Neuronal stem cell (in vitro differentiated cells): ENCODE measurements around the gene MAP3K3.

Experiments
- DNase-seq: peaks from one replicate; pipeline ENCODE4 v3.0.0-alpha.2; 2013; ENCODE audit warnings: low spot score
- H2AFZ ChIP-seq: one replicate; pipeline ENCODE4 v1.6.1; 2013; ENCODE audit warnings: mild to moderate bottlenecking, low read length, inconsistent platforms
- H2AK5ac ChIP-seq: 2 replicates; pipeline ENCODE4 v1.6.1; 2013; ENCODE audit warnings: low read depth, mild to moderate bottlenecking, inconsistent platforms, low read length, moderate library complexity, mixed read lengths
- H2BK120ac ChIP-seq: 2 replicates; pipeline ENCODE4 v1.6.1; 2013; ENCODE audit warnings: low read depth, mild to moderate bottlenecking, inconsistent platforms, low read length, moderate library complexity, mixed read lengths
- H2BK12ac ChIP-seq: one replicate; pipeline ENCODE4 v1.6.1; 2013; ENCODE audit warnings: low read length, inconsistent platforms
- H2BK15ac ChIP-seq: 2 replicates; pipeline ENCODE4 v1.6.1; 2013; ENCODE audit warnings: mild to moderate bottlenecking, low read length, inconsistent platforms, mixed read lengths
- H2BK5ac ChIP-seq: one replicate; pipeline ENCODE4 v1.6.1; 2013; ENCODE audit warnings: inconsistent platforms, mild to moderate bottlenecking, low read length, moderate library complexity
- H3K14ac ChIP-seq: one replicate; pipeline ENCODE4 v1.6.1; 2013; ENCODE audit warnings: low read length, inconsistent platforms
- H3K18ac ChIP-seq: 2 replicates; pipeline ENCODE4 v1.6.1; 2013; ENCODE audit warnings: low read length, inconsistent platforms
- H3K23ac ChIP-seq: 2 replicates; pipeline ENCODE4 v1.6.1; 2013; ENCODE audit warnings: low read depth, mild to moderate bottlenecking, mixed read lengths, low read length, inconsistent platforms; ENCODE audit not compliant: poor library complexity
- H3K27ac ChIP-seq: replicated peaks from 3 replicates; pipeline ENCODE4 v1.5.1; 2013; ENCODE audit warnings: low read length, inconsistent platforms
- H3K27me3 ChIP-seq, 3 experiments: 2 replicates each; pipeline ENCODE4 v1.6.1; 2013; ENCODE audit warnings: low read length in 3 of 3, mild to moderate bottlenecking in 2 of 3, inconsistent platforms in 1 of 3, low read depth in 1 of 3, mixed read lengths in 1 of 3, moderate library complexity in 1 of 3; ENCODE audit not compliant: control insufficient read depth in 3 of 3, insufficient read depth in 3 of 3
- H3K36me3 ChIP-seq, 2 donors: replicated peaks in 1 of 2; 2 replicates each; pipeline ENCODE4 v1.6.1; 2013; ENCODE audit warnings: low read length in 2 of 2; ENCODE audit not compliant: control insufficient read depth in 2 of 2, insufficient read depth in 2 of 2
- H3K4ac ChIP-seq: 2 replicates; pipeline ENCODE4 v1.6.1; 2013; ENCODE audit warnings: inconsistent platforms, mild to moderate bottlenecking, low read length, moderate library complexity
- H3K4me1 ChIP-seq, 2 donors: 1 replicate in 1 of 2; 2 replicates in 1 of 2; pipeline ENCODE4 v1.6.1; 2013; ENCODE audit warnings: low read length in 2 of 2, low read depth in 1 of 2; ENCODE audit not compliant: control insufficient read depth in 2 of 2, insufficient read depth in 1 of 2
- H3K4me2 ChIP-seq: one replicate; pipeline ENCODE4 v1.6.1; 2013; ENCODE audit warnings: mild to moderate bottlenecking, low read length, inconsistent platforms; ENCODE audit not compliant: insufficient read depth, poor library complexity, severe bottlenecking
- H3K4me3 ChIP-seq, 2 donors: 2 replicates each; pipeline ENCODE4 v1.5.1; 2013; ENCODE audit warnings: low read length in 2 of 2, mild to moderate bottlenecking in 2 of 2, inconsistent platforms in 1 of 2, moderate library complexity in 1 of 2
- H3K79me1 ChIP-seq: one replicate; pipeline ENCODE4 v1.6.1; 2013; ENCODE audit warnings: low read depth, mild to moderate bottlenecking, inconsistent platforms, low read length, moderate library complexity
- H3K9ac ChIP-seq: one replicate; pipeline ENCODE4 v1.6.1; 2013; ENCODE audit warnings: mild to moderate bottlenecking, low read depth, low read length, inconsistent platforms; ENCODE audit not compliant: poor library complexity
- H3K9me3 ChIP-seq, 2 donors: replicated peaks in 1 of 2; 2 replicates each; pipeline versions ENCODE3 to v1.6.1; 2013; ENCODE audit warnings: low read length in 2 of 2, mild to moderate bottlenecking in 2 of 2, inconsistent platforms in 1 of 2, low read depth in 1 of 2, mixed read lengths in 1 of 2, moderate library complexity in 1 of 2; ENCODE audit not compliant: control insufficient read depth in 2 of 2, insufficient read depth in 1 of 2
- H4K8ac ChIP-seq: one replicate; pipeline ENCODE4 v1.6.1; 2013; ENCODE audit warnings: low read depth, mild to moderate bottlenecking, inconsistent platforms, low read length, moderate library complexity
- H4K91ac ChIP-seq: one replicate; pipeline ENCODE4 v1.6.1; 2013; ENCODE audit warnings: low read length, low read depth, mild to moderate bottlenecking, inconsistent platforms; ENCODE audit not compliant: poor library complexity
- WGBS, 2 donors: extraction: QIAGEN DNeasy Blood & Tissue Kit; methylation state at CpG; one replicate each; pipeline ENCODE4 v1.1.7; 2013; ENCODE audit warnings: missing lambda C conversion rate in 2 of 2, mixed read lengths in 1 of 2; ENCODE audit not compliant: insufficient read length in 2 of 2, insufficient replicate concordance in 1 of 2; ENCODE audit errors: extremely low coverage in 2 of 2; 5-methylcytosine and 5-hydroxymethylcytosine counted together

The MAP3K3 gene

DNA sequence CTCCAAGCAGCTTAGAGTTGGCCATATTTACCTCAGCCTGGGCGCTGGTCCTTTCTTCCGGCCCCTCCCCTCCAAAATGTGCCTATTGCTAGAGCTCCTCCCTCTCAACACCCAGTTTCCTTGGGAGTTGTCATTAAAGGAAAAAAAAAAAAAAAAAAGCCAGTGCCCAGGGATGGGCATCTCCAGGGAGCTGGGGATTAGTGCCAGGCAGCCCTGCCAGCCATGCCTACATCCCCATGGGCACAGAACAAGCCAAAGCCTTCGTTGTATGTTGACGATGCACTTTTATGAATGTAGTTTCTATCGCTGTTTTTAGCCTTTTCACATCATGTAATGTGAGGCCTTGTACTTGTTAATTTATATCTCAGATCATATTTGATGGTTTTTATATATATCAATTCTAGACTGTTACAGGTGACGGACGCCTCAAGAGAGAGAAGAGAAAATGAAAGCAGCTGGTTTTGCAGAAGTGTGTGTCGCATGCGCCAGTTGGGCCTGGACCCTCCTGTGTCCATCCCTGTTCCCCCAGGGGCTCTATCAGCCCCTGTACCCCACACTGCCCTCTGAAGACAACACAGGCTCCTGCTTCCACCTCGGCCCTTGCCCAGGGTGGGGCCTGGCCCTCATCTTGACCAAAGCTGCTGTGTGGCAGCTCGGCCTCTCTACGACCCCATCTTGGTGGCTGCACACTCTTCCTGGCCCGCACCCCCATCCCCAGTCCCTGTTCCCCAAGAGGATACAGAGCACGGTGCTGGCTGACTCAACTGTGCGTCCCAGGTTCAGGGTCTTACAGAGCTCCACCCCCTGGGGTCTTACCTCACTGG is 72.9 kb downstream of the MAP3K3 start:
- H3K4me1 ChIP-seq = peaks cover 2 to 11% of the 10 kb centered on the region in 2 donors
- no peak overlapping the region for H2AFZ ChIP-seq
- H2BK12ac ChIP-seq = no peak overlapping the region
- no peak overlapping the region for H2BK120ac ChIP-seq
- no peaks in the 10 kb centered on the region for H3K27me3 ChIP-seq
- H3K79me1 ChIP-seq = peaks cover 3% of the 10 kb centered on the region
- H3K4me2 ChIP-seq = no peak overlapping the region
- H3K4me3 ChIP-seq = no peak overlapping the region
- H3K27ac ChIP-seq = no peak overlapping the region
- H3K14ac ChIP-seq = no peak overlapping the region
- H2BK15ac ChIP-seq = no peak overlapping the region
- H3K4ac ChIP-seq = no peak overlapping the region
- no peak for DNase-seq
- WGBS, 2 donors = no CpG with 5 or more reads among the region's 15 CpGs
- peak overlapping the region; percentile 43 for H2BK5ac ChIP-seq
- no peak overlapping the region for H3K18ac ChIP-seq
- H4K91ac ChIP-seq = no peak overlapping the region
- no peaks in the 10 kb centered on the region for H3K9me3 ChIP-seq
- H3K9ac ChIP-seq = no peak overlapping the region
- H4K8ac ChIP-seq = no peak overlapping the region
- no peak overlapping the region for H3K23ac ChIP-seq
- H3K36me3 ChIP-seq = peaks cover 34 to 81% of the 10 kb centered on the region in 2 donors
- no peak overlapping the region for H2AK5ac ChIP-seq

DNA sequence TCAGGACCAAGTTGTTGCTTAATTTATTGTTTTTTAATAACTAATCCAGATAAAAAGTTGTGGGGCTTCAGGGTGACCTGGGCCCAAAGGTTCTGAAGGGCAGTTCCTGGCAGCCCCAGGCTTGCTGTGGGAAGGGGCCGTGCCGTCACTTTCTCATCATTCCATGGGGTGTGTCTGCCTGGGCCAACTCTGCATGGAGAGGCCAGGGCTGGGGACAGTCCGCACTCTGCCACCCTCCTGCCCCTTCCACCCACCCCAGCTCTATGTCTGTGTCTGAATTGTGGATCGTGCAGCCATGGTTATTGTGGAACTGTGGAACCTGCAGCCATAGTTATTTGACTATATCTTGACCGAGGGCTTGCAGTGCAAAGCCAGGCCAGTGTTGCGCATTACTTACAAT is 73.7 kb downstream of the MAP3K3 start:
- H3K4me1 ChIP-seq = peaks cover 2 to 13% of the 10 kb centered on the region in 2 donors
- H3K79me1 ChIP-seq = peaks cover 3% of the 10 kb centered on the region
- H3K27ac ChIP-seq = no peak overlapping the region
- no peak overlapping the region for H3K4me2 ChIP-seq
- no peaks in the 10 kb centered on the region for H3K9me3 ChIP-seq
- H2BK5ac ChIP-seq = peak overlapping the region; percentile 43
- H3K18ac ChIP-seq = no peak overlapping the region
- H2BK15ac ChIP-seq = no peak overlapping the region
- H2BK120ac ChIP-seq = no peak overlapping the region
- H3K9ac ChIP-seq = no peak overlapping the region
- no peak overlapping the region for H3K4me3 ChIP-seq
- H2AFZ ChIP-seq = no peak overlapping the region
- H3K27me3 ChIP-seq = peaks cover 0 to 3% (median 0%) of the 10 kb centered on the region in 3 experiments
- no peak for DNase-seq
- peak overlapping the region; percentile 6 for H4K8ac ChIP-seq
- no peak overlapping the region for H2AK5ac ChIP-seq
- peaks cover 28 to 74% of the 10 kb centered on the region in 2 donors for H3K36me3 ChIP-seq
- H3K14ac ChIP-seq = no peak overlapping the region
- H4K91ac ChIP-seq = no peak overlapping the region
- H2BK12ac ChIP-seq = no peak overlapping the region
- no peak overlapping the region for H3K23ac ChIP-seq
- H3K4ac ChIP-seq = no peak overlapping the region
- WGBS, 2 donors = no CpG with 5 or more reads among the region's 6 CpGs

DNA sequence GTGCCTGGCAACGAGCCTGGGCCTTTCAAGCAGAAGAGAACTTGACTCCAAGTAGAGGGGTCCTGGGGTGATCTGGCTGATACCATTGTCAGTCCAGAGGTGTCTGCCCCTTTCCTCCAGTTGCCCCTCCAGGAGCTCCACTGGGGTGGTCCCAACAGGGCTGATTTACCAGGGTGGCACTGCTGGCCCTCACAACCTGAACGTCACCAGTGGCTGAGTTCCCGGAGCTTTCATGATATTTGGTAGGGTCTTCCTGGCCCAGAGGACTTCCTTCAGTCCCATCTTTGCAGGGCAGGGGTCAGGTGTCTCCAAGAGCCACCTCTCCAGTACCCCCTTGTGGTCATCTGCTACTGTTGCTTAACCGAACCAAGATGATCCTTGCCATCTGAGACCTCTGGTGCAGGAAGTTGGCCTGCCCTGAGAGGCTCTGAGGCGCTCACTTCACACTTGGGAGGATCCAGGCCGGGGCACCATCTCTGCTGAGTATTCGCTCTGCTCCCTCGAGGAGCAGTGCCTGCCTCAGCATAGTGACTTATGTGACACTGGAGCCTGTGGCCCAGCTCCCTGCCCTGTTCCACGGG is 74.3 kb downstream of the MAP3K3 start:
- peak; percentile 36 for DNase-seq
- H3K9me3 ChIP-seq = no peaks in the 10 kb centered on the region
- H3K23ac ChIP-seq = no peak overlapping the region
- H4K8ac ChIP-seq = no peak overlapping the region
- H2BK5ac ChIP-seq = no peak overlapping the region
- no peak overlapping the region for H3K14ac ChIP-seq
- no peak overlapping the region for H3K4ac ChIP-seq
- no peak overlapping the region for H2BK15ac ChIP-seq
- H3K18ac ChIP-seq = no peak overlapping the region
- peaks cover 5% of the 10 kb centered on the region for H3K79me1 ChIP-seq
- H2BK120ac ChIP-seq = no peak overlapping the region
- H3K9ac ChIP-seq = no peak overlapping the region
- no peak overlapping the region for H3K4me3 ChIP-seq
- no peak overlapping the region for H2AK5ac ChIP-seq
- no peak overlapping the region for H3K4me2 ChIP-seq
- no CpG with 5 or more reads among the region's 9 CpGs for WGBS, 2 donors
- peaks cover 0 to 7% (median 0%) of the 10 kb centered on the region in 3 experiments for H3K27me3 ChIP-seq
- no peak overlapping the region for H3K27ac ChIP-seq
- H2AFZ ChIP-seq = no peak overlapping the region
- H3K36me3 ChIP-seq = peaks cover 23 to 69% of the 10 kb centered on the region in 2 donors
- no peak overlapping the region for H4K91ac ChIP-seq
- H2BK12ac ChIP-seq = no peak overlapping the region
- H3K4me1 ChIP-seq = peaks cover 2 to 17% of the 10 kb centered on the region in 2 donors
